Right renal pelvis (tissue), 4 donors: ENCODE measurements around the gene ATPAF2. TPM values are rescaled to one million over a fixed set of nuclear protein-coding genes. Genes with fewer than 3 reads are reported as not detected.

Experiments used
- DNase-seq, 4 donors: peaks; one replicate each; pipeline ENCODE4 v3.0.0-alpha.2; 2013; ENCODE audit warnings: low read depth in 4 of 4, low spot score in 3 of 4, missing footprints in 1 of 4
- polyA plus RNA-seq, 4 donors: library from polyadenylated mRNA; unstranded; fragments of 120-200 nt; gene quantifications; one replicate each; pipeline ENCODE4 v1.2.1, GENCODE V29; 2013; ENCODE audit not compliant: insufficient read length in 4 of 4

The ATPAF2 gene
- polyA plus RNA-seq, result 10 to 100 TPM; 20.4 to 32.4 (median 27.8) TPM

DNA sequence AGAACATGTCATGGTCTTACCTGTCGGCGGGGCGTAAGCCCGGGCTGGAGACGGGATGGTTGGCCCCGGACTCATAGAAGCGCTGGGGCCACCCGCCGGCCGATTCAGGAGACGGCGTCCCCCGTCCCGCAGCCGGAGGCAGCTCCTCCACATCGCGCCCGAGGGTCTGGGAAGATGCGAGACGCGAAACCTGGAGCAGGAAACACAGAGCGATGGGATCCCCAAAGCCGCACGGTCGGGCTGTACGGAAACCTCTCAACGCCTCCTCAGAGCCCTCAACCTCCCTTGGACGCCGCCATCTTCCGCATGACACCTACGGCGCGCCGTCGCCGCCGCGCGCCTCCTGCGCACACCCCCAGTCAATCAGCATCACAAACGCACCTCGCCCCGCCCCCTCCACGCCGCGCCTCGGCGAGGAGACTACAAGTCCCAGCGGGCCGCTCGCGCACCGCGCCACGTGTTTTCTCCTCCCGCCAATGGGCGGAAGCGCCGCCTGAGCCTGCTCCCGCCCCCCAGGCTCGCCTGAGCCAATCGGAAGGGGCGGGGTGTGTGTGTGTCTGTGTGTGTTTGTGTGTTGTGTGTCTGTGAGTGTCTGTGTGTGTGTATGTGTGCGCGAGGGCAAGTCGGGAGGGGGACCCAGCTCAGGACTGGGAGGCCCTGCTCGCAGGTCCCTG, at the start of gene ATPAF2, which contains the start of gene GID4:
ATPAF2 (minus strand) TSS at position 308 of the 674 bp plus-strand sequence; CDS start at position 153, 155 bp downstream.
GID4 (plus strand) TSS at position 548 of the 674 bp plus-strand sequence; CDS start at position 605, 57 bp downstream.
- peak; percentile 96 to 98 (median 97) for DNase-seq

DNA sequence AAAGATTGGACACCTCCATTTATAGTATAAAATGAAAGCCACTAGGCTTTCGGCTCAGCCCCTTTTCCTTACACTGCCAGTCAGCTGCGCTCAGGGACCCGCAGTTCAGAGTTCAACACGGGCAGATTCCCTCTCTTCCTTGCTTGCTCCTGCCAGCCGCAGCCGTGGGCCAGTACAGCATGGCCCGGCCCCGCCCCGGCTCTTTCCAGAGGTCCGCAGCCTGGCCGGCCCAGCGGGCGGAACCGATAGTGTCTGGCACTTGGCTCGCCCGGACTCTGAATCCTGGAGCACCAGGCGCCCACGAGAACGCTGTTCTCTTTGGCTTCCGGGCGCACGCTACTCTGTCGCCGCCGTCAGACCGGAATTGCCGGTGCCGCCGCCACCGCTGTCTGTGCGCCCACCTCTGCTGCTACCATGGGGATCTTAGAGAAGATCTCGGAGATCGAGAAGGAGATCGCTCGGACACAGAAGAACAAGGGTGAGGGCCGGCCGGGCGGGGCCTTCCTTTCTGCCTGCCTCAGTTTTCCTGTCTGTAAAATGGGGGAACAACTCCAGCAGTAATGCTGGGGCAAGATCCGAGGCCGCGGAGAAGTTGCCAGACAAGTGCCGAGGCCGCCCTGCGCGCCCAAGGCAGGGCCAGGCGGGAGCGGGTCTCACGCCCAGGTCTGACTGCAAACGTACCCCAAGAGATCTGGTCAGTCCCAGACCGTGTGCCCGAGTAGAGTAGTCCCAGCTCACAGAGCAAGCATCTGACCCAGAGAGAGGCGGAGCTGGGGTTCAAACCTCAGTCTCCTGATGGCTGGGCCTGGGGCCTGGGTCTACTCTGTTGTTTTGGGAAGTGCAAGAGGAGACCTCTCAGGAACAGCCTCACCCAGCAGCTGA, 48.9 kb upstream of the ATPAF2 start, which contains the start of gene DRG2:
DRG2 (plus strand) TSS at position 339 of the 882 bp plus-strand sequence; CDS start at position 415, 76 bp downstream.
- peak; percentile 79 to 91 (median 86) for DNase-seq

DNA sequence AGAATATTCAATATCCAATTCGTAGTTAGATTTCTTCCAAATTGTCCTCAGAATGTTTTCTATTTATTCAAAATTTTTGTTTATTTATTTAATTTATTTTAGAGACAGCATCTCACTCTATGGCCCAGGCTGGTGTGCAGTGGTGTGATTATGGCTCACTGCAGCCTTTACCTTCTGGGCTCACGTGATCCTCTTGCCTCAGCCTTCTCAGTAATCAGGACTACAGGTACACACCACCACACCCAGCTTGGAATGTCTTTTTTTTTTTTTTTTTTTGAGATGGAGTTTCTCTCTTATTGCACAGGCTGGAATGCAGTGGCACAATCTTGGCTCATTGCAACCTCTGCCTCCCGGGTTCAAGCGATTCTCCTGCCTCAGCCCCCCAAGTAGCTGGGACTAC, 45.3 kb upstream of the ATPAF2 start:
- no peak for DNase-seq

DNA sequence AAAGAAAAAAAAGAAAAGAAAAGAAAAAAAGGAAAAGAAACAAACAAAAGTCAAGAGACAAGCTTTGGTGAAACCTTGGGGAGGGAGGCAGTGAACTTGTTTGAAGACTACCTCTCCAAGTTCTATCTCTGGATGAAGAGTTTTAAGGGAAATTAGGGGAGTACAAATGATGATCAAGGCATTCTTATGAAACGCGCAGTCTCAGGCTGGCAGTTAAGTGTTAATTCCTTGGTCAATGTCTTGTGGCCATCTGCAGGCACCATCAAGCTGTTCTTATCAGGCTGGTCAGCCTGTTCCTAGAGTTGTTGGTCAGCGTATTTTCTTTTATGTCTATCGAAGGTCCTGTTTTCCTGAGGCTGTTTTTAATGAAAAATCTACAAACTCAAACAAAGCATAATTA, 40.6 kb upstream of the ATPAF2 start:
- no peak for DNase-seq

DNA sequence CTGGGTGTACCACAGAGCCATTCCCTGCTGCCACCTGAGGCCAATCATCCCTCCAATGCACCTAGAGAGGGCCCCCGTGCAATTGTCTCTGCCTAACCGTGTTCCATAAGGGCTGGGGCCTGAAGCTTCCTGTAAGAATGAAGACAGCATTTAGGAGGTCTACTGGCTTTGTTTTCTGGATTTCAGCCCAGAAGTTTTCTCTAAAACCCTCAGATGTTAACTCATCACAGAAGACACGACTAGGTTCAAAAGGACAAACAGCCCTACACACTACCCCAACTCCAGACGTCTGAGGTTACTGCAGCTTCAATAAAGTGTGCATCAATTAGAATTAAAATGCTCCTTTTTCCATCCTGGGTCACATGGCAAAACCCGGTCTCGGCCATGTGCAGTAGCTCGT, 38.0 kb upstream of the ATPAF2 start:
- no peak for DNase-seq

DNA sequence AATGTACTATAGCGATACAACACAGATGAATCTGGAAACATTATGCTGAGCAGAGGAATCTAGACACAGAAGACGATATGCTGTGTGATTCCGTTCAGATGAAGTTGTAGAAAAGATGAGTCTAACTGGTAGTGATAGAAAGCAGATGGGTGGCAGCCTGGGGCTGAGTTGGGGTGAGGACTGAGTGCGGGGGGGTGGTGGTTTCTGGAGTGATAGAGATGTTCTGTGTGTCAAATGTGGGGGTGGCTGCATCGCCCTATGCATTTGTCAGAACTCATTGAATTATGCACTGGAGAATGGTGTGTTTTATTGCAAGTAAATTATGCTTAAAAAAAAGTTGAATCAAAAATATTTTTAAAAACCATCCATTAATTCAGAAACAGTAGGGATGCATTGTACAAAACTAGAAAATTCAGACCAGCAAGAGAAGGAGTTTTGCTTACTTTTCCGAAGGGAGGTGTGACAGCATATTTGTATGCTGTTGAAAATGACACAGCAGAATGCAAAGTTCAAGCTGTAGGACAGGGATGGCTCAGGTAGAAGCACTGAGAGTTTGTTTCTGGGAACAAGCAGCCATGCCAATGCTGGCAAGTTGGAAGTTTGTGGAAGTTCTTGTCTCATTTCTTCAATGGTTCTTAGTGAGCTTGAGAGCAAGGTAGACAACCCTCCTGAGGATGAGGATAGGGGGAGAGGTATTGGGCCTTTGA, 35.8 kb upstream of the ATPAF2 start:
- no peak for DNase-seq

DNA sequence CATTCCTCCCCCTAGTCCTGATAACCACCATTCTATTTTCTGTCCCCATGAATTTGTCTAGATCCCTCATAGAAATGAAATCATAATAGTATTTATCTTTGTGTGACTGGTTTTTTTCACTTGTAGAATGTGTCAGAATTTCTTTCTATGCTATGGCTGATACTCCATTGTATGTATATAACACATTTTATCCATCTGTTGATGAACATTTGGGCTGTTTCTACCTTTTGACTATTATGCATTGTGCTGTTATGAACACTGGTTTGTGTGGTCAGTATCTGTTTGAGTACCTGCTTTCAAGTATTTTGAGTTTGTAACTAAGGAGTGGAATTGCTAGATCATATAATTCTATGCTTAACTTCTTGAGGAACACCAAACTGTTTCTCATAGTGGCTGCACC, 32.8 kb upstream of the ATPAF2 start:
- no peak for DNase-seq

DNA sequence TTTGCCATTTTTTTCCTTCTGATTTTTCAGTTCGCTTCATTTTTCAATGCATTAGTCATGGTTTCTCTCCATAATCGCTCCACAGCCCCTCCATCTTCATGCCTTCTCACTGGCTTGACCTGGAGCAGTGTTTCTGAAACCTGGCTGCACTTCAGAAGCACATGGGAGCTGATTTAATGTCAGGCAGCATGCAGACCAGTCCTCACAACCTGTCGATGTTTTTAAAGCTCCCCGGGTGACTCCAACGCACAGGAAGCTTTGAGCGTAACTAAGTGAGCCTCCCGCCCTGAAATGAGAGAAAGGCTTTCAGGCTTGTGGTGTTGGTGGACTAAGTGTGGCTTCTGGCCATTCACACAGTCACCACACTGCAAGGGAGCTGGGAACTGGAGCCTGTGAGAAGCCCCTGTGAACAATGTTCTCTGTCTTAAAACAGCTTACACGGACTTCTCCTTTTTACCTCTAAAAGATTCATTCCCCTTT, 31.9 kb upstream of the ATPAF2 start:
- peak in 2 of 4 donors; percentile 37 to 42 for DNase-seq

DNA sequence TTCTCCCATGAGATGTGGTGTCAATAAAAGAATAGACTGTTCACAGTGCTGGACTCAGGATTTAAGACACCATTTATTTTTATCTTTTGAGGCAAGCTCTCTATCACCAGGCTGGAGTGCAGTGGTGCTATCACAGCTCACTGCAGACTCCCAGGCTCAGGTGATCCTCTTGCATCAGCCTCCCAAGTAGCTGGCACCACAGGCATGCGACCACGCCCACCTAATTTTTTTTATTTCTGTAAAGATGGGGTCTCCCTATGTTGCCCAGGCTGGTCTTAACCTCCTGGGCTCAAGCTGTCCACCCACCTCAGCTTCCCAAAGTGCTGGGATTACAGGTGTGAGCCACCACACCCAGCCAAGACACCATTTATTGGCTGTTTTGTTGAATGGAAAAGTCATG, 30.1 kb upstream of the ATPAF2 start:
- DNase-seq, result no peak

DNA sequence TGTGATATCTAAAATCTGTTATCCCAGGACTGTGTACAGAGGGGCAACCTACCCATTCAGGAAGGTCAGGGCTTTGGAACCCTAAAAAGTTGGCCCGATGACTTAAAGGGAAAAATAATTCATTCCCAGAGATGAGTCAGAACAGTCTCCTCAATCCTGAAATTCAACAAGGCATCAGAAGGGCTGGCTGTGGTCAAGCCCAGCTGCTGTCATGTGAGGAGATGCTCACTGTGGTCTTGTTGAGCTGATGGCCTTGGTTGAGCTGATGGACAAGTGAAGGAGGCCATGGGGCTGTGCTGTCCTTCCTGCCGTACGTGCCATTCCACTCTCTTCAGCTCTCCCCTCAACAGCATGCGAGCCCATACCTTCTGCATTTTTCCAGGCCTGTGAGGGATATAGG, 27.9 kb upstream of the ATPAF2 start:
- no peak for DNase-seq

DNA sequence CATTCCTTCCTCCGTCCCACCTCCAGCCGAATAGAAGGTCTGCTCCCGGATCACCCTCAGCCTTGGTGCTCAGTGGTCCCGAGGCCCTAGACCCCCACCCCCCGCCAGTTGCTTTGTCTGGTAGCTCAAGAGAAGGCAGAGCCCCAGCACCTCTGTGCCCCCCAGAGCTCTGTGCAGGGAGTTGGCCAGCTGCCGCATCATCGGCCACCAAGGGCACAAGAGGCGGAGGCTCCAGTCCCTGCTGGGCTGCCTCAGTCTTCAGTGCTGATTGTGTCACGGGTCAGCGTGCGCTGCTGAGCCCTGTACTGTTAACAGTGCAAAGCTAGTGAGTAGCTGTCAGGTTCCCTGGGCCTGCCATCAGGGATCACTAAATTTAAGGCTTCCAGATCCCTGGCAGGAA, 26.6 kb upstream of the ATPAF2 start:
- DNase-seq, result no peak

DNA sequence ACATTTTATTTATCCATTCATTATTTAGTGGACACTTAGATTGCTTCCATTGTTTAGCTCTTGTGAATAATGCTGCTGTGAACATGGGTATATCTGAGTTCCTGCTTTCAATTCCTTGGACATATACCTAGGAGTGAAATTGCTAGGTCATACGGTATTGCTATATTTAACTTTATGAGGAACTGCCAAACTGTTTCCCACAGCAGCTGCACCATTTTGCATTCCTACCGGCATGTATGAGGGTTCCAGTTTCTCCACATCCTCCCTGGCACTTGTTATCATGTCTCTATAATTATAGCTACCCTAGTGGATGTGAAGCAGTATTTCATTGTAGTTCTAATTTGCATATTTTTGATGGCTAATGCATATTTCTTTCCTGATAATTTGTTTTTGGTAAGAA, 25.1 kb upstream of the ATPAF2 start:
- DNase-seq, result no peak

DNA sequence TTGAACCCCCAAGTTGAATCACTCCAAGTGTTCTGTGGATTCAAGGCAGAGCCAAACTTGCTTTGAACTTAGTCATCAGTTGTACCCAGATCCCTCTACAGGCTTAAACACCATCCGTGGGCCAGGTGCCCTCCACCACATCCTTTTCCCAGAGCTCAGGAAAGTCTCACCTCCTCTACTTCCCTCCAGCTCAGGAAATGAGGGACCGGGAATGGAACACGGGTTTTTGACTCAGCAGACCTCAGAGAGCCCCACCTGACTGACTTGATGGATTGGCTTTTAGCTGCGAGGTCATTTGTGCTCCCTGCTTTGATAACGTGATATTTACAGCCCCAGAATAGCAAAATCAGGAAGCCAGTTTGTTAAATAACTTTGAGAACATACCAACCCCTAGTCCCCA, 20.3 kb upstream of the ATPAF2 start:
- no peak for DNase-seq

DNA sequence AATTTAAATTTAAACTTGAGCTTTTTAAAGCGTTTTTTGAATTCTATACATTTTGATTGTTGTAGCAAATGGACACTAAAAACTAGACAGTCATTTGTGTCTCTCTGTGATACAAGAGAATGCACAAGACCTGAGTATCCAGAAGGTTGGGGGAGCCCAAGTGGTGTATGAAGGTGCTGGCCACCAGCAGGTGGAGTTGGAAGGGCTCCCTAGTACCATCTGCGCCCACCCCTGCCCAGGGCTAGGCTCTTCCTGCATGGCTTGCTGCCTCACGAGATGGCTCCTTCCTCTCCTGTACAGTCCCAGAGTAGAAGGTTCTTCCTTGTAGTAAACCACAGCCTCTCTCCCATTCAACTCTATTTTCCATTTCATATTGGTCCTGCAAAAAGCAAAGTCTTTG, 17.2 kb upstream of the ATPAF2 start:
- no peak for DNase-seq

DNA sequence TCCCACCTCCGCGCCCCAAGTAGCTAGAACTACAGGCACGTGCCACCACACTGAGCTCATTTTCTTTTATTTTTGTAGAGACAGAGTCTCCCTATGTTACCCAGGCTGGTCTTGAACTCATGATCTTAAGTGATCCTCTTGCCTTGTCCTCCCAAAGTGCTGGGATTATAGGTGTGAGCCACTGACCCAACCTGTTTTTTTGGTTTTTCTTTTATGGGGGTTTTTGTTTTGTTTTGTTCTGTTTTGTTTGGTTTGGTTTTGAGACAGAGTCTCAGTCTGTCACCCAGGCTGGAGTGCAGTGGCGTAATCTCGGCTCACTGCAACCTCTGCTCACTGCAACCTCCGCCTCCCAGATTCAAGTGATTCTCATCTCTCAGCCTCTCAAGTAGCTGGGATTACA, 16.6 kb upstream of the ATPAF2 start:
- no peak for DNase-seq

DNA sequence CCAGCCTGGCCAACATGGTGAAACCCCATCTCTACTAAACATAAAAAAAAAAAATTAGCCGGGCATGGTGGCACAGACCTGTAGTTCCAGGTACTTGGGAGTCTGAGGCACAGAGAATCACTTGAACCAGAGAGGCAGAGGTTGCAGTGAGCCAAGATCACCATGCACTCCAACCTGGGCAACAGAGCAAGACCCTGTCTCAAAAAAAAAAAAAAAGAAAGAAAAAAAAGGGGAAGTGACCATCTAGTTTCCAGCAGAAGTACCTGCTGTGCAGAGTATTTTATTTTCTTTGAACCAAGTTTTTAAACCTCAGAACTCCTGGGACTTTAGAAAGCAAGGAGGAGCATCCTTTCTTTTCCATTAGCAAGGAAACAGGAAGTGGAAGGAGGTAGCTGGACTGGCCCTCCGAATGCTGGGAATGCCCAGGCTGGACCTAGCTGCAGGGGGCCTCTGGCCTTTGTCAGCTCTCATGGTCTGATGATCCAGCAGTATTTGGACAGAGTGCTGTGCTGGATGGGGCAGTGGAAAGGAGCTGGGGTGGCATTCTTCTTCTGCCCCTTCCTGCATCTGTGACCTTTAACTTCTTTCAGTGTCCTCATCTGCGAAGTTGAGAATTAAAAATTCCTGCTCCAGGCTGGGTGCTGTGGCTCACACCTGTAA, 6.9 kb upstream of the ATPAF2 start:
- DNase-seq, result no peak

DNA sequence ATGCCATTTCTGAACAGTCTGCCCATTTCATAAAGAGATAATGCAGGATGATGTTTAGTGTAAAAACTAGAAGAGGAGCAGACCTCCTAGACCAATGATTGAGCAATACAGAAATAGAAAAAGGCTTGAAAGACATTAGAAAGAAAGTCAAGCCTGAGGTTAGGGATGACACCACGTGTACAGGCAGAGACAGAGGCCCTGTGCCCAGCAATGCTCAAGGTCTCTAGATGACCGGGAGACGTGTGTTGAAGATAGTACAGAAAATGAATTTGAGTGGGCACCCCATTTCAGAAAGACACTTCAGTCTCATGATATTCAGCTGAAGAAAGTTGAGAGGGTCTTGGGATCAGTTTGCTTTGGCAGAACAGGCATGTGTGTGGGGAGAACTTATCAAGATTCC, 5.6 kb upstream of the ATPAF2 start:
- no peak for DNase-seq

DNA sequence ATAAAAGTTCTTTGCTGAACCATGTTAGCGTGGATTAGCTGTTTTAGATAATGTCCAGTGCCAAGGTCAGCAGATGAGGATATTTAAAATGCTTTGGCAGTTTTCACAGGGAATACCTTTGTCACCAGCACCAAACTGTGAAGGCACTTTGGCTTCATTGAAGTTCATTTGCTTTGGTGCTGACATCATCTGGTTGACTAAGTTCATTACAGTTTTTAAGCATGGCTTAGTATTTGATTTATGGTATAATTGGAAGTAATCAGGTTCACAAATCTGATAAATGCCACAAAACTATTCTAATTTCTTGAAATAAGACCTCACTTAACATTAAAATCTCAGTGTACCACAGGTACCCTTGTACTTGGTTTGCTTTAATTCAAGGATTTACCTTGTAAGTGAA, 4.5 kb upstream of the ATPAF2 start:
- no peak for DNase-seq

DNA sequence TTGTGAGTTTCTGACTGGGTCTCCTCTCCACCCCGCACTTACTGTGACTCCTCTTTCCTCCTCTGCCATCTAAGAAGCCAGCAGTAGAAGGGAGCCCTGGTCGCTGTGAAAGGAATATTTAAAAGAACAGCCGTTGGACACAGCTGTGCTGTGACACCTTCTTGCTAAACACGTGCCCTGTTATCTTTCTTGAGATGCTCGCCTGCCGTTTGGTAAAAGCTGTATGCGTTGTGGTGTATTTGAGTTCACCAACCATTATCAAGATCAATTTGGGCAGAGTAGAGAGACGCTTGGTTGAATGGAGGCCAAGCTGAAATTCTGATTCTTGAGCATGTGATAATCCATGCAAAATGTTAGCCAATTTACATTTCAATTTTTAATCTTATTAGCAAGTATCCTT, 4.0 kb upstream of the ATPAF2 start:
- DNase-seq, result no peak

DNA sequence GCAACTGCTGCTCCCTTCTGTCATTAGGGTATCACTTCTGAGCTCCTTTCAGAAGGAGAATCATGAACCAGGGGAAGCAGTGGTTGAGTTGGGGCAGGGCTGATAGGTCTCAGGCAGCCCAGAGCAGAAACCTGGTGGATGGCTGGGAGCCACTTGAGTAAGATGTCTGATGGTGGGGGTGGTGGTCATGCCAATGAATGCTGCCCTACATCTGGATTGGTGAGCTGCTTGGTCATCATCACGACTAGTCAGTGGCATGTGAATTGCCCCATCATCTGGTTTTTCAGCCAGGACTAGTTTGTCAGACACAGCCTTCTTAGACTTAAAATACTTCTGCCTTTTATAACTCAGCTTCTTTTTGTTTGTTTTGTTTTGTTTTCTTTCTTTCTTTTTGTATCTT, 2.8 kb upstream of the ATPAF2 start:
- DNase-seq, result no peak
